GM23338 (cell line): Measurements from ENCODE around the gene LRRC17.

Experiments
- EZH2phosphoT487 ChIP-seq: fragments of 200-600 bp; sonication (generic); IDR thresholded peaks from one replicate; pipeline ENCODE4 v1.8.1; 2018; ENCODE audit warnings: antibody characterized with exemption; ENCODE audit not compliant: unreplicated experiment
- NANOG ChIP-seq: IDR thresholded peaks from 2 replicates; pipeline ENCODE4 v1.6.1; 2016; ENCODE audit warnings: antibody characterized with exemption, borderline replicate concordance
- POLR2AphosphoS5 ChIP-seq: IDR thresholded peaks from 2 replicates; pipeline ENCODE4 v1.6.1; 2016; ENCODE audit warnings: antibody characterized with exemption, low read depth
- TF ChIP-seq, protein P1 (sequence below), 2 experiments: fragments of 200-600 bp in 1 of 2; sonication (generic) in 1 of 2; conservative IDR thresholded peaks; 2 replicates each; pipeline versions ENCODE4 v1.5.1 to v1.6.1; 2016 to 2017; ENCODE audit warnings: antibody characterized with exemption in 2 of 2, low read depth in 2 of 2, mild to moderate bottlenecking in 2 of 2, moderate library complexity in 1 of 2

DNA sequence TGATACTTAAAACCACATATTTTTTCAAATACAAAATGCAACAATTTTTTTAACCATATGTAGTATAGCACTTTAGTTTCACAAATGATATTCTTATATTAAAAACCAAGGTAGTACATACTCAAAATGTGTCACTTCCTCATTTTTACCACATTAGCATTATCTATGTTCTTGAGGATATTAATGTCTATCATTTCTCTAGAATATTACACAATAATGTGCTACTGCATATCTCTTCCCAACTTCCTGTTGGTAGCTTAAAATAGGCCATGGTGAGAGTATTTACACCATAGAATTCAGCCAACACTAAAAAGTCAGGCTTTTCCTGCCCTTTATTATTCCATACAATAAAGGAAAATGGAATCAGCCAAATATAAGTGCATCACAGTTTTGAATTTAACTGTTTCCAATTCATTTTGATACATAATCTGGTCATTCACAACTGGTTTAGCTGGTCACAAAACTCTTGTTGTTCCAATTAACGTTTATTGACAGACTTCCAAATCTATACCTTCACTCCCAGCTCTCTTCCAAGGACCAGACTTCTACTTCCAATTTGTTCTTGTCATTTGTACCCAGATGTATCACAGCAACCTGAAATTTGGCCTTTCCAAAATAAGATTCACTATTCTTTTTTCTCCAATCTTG, 20.0 kb upstream of the LRRC17 start:
- TF ChIP-seq EZH2phosphoT487: no peak
- TF ChIP-seq, protein P1, sequence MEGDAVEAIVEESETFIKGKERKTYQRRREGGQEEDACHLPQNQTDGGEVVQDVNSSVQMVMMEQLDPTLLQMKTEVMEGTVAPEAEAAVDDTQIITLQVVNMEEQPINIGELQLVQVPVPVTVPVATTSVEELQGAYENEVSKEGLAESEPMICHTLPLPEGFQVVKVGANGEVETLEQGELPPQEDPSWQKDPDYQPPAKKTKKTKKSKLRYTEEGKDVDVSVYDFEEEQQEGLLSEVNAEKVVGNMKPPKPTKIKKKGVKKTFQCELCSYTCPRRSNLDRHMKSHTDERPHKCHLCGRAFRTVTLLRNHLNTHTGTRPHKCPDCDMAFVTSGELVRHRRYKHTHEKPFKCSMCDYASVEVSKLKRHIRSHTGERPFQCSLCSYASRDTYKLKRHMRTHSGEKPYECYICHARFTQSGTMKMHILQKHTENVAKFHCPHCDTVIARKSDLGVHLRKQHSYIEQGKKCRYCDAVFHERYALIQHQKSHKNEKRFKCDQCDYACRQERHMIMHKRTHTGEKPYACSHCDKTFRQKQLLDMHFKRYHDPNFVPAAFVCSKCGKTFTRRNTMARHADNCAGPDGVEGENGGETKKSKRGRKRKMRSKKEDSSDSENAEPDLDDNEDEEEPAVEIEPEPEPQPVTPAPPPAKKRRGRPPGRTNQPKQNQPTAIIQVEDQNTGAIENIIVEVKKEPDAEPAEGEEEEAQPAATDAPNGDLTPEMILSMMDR (conservative IDR thresholded peaks at IDR 0.05; ENCODE audit: low read depth in 2 of 2): no peak
- TF ChIP-seq POLR2AphosphoS5: no peak
- TF ChIP-seq NANOG: no peak
